ENCODE measurements around the gene SPI1.

SPI1 gene

DNA sequence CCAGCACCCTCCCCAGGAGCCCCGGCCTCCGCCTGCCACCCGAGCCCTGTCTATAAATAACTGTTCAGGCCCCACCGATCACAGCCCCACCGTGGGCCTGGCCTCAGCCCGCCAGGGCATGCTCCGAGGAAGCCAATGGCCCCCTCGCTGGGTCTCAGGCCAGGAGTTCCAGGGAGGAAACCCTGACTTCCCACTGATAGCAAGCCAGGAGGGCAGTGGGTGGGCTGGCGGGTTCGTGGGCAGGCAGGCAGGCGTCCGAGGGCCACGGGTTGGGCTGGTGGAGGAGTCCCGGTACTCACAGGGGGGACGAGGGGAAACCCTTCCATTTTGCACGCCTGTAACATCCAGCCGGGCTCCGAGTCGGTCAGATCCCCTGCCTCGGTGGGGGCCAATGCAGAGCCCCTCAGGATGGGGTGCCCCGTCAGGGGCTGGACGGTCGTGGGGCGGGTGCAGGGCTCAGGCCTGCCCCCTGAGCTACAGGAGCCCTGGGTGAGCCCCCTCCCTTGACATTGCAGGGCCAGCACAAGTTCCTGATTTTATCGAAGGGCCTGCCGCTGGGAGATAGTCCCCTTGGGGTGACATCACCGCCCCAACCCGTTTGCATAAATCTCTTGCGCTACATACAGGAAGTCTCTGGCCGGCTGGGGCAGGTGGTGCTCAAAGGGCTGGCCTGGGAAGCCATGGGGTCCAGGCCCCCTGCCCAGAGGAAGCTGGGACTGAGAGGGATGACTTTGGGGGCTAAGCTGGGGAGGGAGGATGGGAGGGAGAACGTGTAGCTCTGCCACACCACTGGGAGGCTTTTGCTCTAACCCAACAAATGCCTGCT, at the start of gene SPI1:
Gene SPI1 (minus strand): TSS at position 538 of the 826 bp plus-strand sequence. CDS start 194 bp downstream, at position 344.
- TF ChIP-seq CTCF (IDR thresholded peaks at IDR 0.05; ENCODE audit: insufficient read depth, low read depth, low read length, missing control alignments) = no peak
- no peak for DNase-seq (ENCODE audit: low read depth)
- H3K4me3 ChIP-seq (ENCODE audit: low read length) = no peak within 1 kb of the TSS

GRCh38 chr11:47426062-47426956, 48.0 kb upstream of the SPI1 start, which contains the start of gene PSMC3:
Gene PSMC3 (minus strand): TSS chr11:47426439. CDS start chr11:47426279, 160 bp downstream.
- no peak for TF ChIP-seq CTCF (IDR thresholded peaks at IDR 0.05; ENCODE audit: insufficient read depth, low read depth, low read length, missing control alignments)
- peak within 1 kb of the TSS; percentile 98 for H3K4me3 ChIP-seq (ENCODE audit: low read length)
- DNase-seq (ENCODE audit: low read depth) = peak; percentile 97

DNA sequence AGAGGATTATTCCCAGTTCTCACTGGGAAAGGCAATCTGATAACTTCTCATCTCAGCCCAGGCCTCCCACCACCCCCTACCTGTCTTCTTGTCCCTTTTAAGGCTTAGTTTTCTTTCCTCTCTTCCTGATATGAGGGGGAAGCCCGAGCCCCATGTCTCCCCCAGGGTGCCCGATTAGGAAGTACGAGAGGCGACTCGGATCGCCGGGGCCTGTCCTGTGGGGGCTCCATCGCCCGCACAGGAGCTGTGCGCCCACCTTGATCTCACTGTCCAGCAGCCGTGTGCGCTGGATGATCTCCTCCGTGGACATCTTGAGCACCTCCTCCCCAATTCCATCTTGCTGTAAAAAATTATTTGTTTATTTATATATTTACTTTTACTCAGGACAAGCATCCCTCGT, 47.3 kb upstream of the SPI1 start:
- no peak for DNase-seq (ENCODE audit: low read depth)
- peak overlapping the region; percentile 98 for H3K4me3 ChIP-seq (ENCODE audit: low read length)
- no peak for TF ChIP-seq CTCF (IDR thresholded peaks at IDR 0.05; ENCODE audit: insufficient read depth, low read depth, low read length, missing control alignments)

DNA sequence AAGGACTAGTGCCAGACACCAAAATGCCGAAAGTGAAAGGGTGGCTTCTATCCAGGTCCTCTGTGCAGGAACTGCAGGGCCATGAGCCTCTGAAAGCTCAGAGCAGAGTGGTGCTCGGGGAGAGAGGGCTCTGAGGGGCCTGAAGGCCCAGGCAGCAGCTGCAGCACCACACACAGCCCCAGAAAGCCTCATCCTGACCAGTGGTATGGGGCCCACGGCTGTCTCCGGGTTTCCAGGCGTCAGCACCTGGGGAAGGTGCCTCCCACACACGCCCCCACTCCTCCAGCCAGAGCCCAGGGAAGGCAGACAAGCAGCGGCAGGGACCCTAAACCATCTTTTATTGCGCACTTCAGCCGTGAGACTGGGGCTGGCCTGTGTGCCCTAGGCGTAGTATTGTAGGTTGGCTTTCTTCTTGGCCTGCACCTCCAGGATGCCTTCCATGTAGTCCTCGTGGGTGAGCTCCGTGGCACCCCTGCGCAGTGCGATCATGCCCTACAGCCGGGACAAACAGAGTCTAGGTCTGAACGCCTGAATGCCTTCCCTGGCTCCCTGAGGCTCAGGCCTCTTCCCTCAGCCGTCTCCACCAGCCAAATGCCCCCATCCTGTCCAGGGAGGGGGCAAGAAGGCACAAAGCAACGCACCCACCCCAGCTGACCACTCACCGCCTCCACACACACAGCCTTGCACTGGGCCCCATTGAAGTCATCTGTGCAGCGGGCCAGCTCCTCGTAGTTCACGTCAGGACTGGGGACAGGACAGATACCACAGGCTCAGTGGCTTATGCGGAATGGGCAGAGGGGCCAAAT, 40.3 kb upstream of the SPI1 start:
- DNase-seq (ENCODE audit: low read depth) = no peak
- H3K4me3 ChIP-seq (ENCODE audit: low read length) = no peak overlapping the region
- TF ChIP-seq CTCF (IDR thresholded peaks at IDR 0.05; ENCODE audit: insufficient read depth, low read depth, low read length, missing control alignments) = no peak

DNA sequence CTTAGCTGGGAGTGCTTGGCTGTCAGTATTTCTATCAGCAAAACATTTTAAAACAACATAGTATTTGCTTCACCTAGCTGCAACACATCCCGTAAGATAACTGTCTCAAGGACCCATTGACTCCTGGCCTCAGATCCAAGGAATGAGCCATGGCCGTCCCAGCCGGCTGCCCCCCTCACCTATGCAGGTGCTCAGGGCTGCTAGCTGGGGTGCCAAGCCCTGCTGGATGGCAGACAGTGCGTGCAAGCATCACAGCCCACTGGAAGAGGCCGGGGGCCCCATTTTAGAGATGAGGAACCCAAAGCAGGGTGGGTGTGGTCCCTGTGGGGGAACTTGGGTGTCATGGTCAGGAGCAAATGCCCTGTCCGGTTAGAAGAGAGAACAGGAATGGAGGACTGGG, 39.4 kb upstream of the SPI1 start:
- no peak for DNase-seq (ENCODE audit: low read depth)
- no peak for TF ChIP-seq CTCF (IDR thresholded peaks at IDR 0.05; ENCODE audit: insufficient read depth, low read depth, low read length, missing control alignments)
- no peak overlapping the region for H3K4me3 ChIP-seq (ENCODE audit: low read length)

GRCh38 chr11:47415949-47416472, 37.7 kb upstream of the SPI1 start:
- peak; percentile 91 for DNase-seq (ENCODE audit: low read depth)
- no peak overlapping the region for H3K4me3 ChIP-seq (ENCODE audit: low read length)
- no peak for TF ChIP-seq CTCF (IDR thresholded peaks at IDR 0.05; ENCODE audit: insufficient read depth, low read depth, low read length, missing control alignments)

Data from epithelial cell of esophagus (primary cell).